Lung (tissue), 13 donors: ENCODE measurements around the gene PIP5K1B. TPM values are rescaled to one million over a fixed set of nuclear protein-coding genes. Genes with fewer than 3 reads are reported as not detected.

Source experiments
- ATAC-seq: fragments of 200-7000 bp; cut with Tn5 transposase; one replicate; pipeline ENCODE4 v1.9.1; 2020; ENCODE audit warnings: moderate number of reproducible peaks; ENCODE audit not compliant: insufficient read depth, low FRiP score
- DNase-seq, 3 donors: peaks; one replicate each; pipeline ENCODE4 v3.0.0-alpha.2; 2013 to 2017
- H3K27ac ChIP-seq, 2 donors: one replicate each; pipeline ENCODE4 v1.5.1; 2013; ENCODE audit warnings: mild to moderate bottlenecking in 2 of 2, moderate library complexity in 2 of 2, control low read depth in 1 of 2, inconsistent platforms in 1 of 2, low read depth in 1 of 2, low read length in 1 of 2
- H3K27me3 ChIP-seq, 3 donors: one replicate each; pipeline ENCODE4 v1.5.1; 2013; ENCODE audit warnings: low read length in 2 of 3; ENCODE audit not compliant: control insufficient read depth in 3 of 3, insufficient read depth in 3 of 3
- H3K36me3 ChIP-seq, 4 donors: one replicate each; pipeline ENCODE4 v1.5.1; 2013; ENCODE audit warnings: low read length in 4 of 4, mild to moderate bottlenecking in 1 of 4, moderate library complexity in 1 of 4; ENCODE audit not compliant: control insufficient read depth in 4 of 4, insufficient read depth in 4 of 4
- H3K4me1 ChIP-seq, 5 donors: one replicate each; pipeline ENCODE4 v1.5.1; 2013; ENCODE audit warnings: low read length in 5 of 5, mild to moderate bottlenecking in 2 of 5, moderate library complexity in 1 of 5; ENCODE audit not compliant: control insufficient read depth in 5 of 5, insufficient read depth in 5 of 5
- H3K4me3 ChIP-seq: one replicate; pipeline ENCODE4 v1.5.1; 2013; ENCODE audit warnings: mild to moderate bottlenecking, control low read depth, moderate library complexity
- H3K9ac ChIP-seq, 2 donors: one replicate each; pipeline ENCODE4 v1.5.1; 2013; ENCODE audit warnings: low read length in 2 of 2, control low read depth in 1 of 2; ENCODE audit not compliant: insufficient read depth in 1 of 2
- H3K9me3 ChIP-seq, 4 donors: one replicate each; pipeline ENCODE4 v1.5.1; 2013; ENCODE audit warnings: low read length in 3 of 4, mild to moderate bottlenecking in 1 of 4, moderate library complexity in 1 of 4; ENCODE audit not compliant: control insufficient read depth in 4 of 4, insufficient read depth in 3 of 4
- CTCF ChIP-seq: IDR thresholded peaks from 2 replicates; pipeline ENCODE4 v1.5.1; 2012; ENCODE audit warnings: mild to moderate bottlenecking; ENCODE audit errors: control extremely low read depth, extremely low read depth
- WGBS, 2 donors: extraction: QIAGEN DNeasy Blood & Tissue Kit; methylation state at CpG; one replicate each; pipeline ENCODE4 v1.1.7; 2013; 5-methylcytosine and 5-hydroxymethylcytosine counted together
- polyA plus RNA-seq, 2 donors: library from polyadenylated mRNA; stranded (reverse); fragments of 200-250 nt; gene quantifications; one replicate each; pipeline ENCODE4 v1.2.1, GENCODE V29; 2013
- small RNA-seq: library from RNA; depleted of rRNA; stranded (forward); fragments of <200 nt; gene quantifications from one replicate; pipeline ENCODE3, GENCODE V24; 2014; ENCODE audit warnings: low replicate concordance
- total RNA-seq, 2 donors: library from RNA; depleted of rRNA in 1 of 2; stranded (reverse); fragments of >200 nt in 1 of 2; gene quantifications; one replicate each; pipeline ENCODE4 v1.2.1, GENCODE V29; 2014 to 2021
- donor health status: control.
- donor health status: control.
- donor health status: Bipolar disorder and iron deficiency.
- donor health status: healthy.
- donor health status: DM: yes; HTN: yes; CAD: no.

PIP5K1B gene
- total and polyA plus RNA-seq, 4 donors: 6.6 to 28.2 (median 15.6) TPM

DNA sequence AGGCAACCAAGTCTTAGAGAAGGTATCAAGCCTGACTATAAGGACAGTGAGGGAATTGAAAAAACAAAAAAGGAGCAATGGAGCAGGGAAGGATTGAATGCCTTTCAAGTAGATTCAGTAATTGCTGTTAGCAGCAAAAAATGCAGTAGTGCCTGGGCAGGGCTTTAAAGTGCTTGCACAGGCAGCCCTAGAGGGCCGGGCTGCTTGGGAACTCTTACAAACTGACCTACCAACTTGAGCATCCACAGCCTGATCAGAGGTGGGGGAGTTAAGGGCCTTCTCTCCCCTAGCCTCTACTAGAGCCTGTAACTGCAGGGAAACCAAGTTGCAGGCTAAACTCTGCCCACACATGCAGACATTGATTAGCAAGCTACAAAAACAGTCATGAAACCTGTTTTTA, 349.9 kb downstream of the PIP5K1B start:
- peaks cover 0 to 12% (median 5%) of the 10 kb centered on the region in 5 donors for H3K4me1 ChIP-seq
- DNase-seq (peak; percentile 49 to 73 (median 70)), ATAC-seq (peak; percentile 79)
- H3K27me3 ChIP-seq: no peaks in the 10 kb centered on the region
- no peak overlapping the region for H3K4me3 ChIP-seq
- H3K9me3 ChIP-seq: no peaks in the 10 kb centered on the region
- peak overlapping the region in 1 of 2 donors; percentile 77 for H3K27ac ChIP-seq
- no peak for TF ChIP-seq CTCF
- WGBS, 2 donors: 67 to 71% methylated on average over 1 of the region's 1 CpG
- peaks cover 2 to 14% (median 6%) of the 10 kb centered on the region in 4 donors for H3K36me3 ChIP-seq
- H3K9ac ChIP-seq: no peak overlapping the region

GRCh38 chr9:69056191-69056815, 351.3 kb downstream of the PIP5K1B start:
- peak overlapping the region in 1 of 2 donors; percentile 47 for H3K27ac ChIP-seq
- H3K9me3 ChIP-seq: no peaks in the 10 kb centered on the region
- H3K36me3 ChIP-seq: peaks cover 2 to 14% (median 6%) of the 10 kb centered on the region in 4 donors
- H3K9ac ChIP-seq: no peak overlapping the region
- no peak overlapping the region for H3K4me3 ChIP-seq
- ATAC-seq: no peak
- H3K27me3 ChIP-seq: no peaks in the 10 kb centered on the region
- no peak for DNase-seq
- WGBS, 2 donors: 90 to 92% methylated on average over 4 of the region's 4 CpGs
- no peak for TF ChIP-seq CTCF
- H3K4me1 ChIP-seq: peaks cover 0 to 17% (median 5%) of the 10 kb centered on the region in 5 donors

DNA sequence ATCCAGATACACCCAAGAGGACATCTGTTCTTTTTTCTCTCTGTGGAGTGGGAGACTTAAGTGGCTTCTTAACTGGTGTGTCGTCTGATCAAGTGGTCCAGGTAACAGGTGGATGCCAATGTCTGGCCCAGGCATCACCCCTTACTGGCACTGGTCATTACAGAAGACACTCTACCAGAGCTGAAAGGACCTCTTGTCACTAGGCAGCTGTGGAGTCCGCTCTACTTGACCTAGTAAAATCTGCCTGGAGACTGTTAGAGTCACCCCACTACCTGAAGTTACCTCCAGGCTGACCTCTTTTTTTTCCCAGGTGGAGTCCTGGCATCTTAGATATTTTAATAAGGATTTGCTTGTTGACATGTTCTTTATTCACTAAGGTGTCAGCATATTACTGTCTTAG, 353.1 kb downstream of the PIP5K1B start:
- H3K4me3 ChIP-seq: no peak overlapping the region
- TF ChIP-seq CTCF: no peak
- H3K36me3 ChIP-seq: peaks cover 3 to 14% (median 6%) of the 10 kb centered on the region in 4 donors
- H3K9me3 ChIP-seq: no peaks in the 10 kb centered on the region
- H3K9ac ChIP-seq: no peak overlapping the region
- no peak overlapping the region for H3K27ac ChIP-seq
- DNase-seq (no peak), ATAC-seq (no peak)
- H3K27me3 ChIP-seq: no peaks in the 10 kb centered on the region
- WGBS, 2 donors: 88 to 91% methylated on average over 2 of the region's 2 CpGs
- H3K4me1 ChIP-seq: peaks cover 0 to 17% (median 5%) of the 10 kb centered on the region in 5 donors

Small RNA genes within 50 kb of the gene (small RNA-seq; reads per million reads assigned to genes)
- gene RNU6-820P: not detected

Other genes starting within 250 kb of the PIP5K1B start
- gene TMEM252, start 164.4 kb upstream of the PIP5K1B start, total RNA-seq: not detected
- not detected for gene TMEM252, start 164.4 kb upstream of the PIP5K1B start, polyA plus RNA-seq